Astrocyte of the hippocampus (primary cell): ENCODE data around the gene EFNB1.

Experiments used
- DNase-seq: peaks from one replicate; pipeline ENCODE4 v3.0.0; 2011; ENCODE audit warnings: low read depth, low spot score

EFNB1 gene

GRCh38 chrX:68843992-68844391 is 15.2 kb downstream of the EFNB1 start:
- DNase-seq, result no peak

GRCh38 chrX:68844581-68844980 is 15.8 kb downstream of the EFNB1 start:
- no peak for DNase-seq

- peak; percentile 42 for DNase-seq
Observed at GRCh38 chrX:68846536-68846935, 17.7 kb downstream of the EFNB1 start.

DNA sequence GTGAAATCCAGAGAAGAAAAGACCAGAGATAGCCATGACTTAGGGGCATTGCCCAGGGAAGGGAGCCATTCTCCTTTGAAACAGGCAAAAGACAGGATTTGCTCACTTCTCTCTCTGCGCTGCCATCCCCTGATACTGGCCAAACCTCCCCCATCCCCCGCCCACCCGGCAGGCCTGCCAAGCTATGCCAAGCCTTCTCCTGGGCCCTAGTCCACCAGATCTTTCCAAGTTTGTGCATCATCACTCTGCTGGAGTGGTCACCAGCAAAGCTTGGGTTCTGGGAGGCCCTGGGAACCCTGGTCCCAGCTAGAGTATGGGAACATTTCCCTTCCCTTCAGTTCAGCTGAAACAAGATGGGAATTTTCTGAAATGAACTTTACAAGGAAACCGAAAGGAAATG is 18.4 kb downstream of the EFNB1 start:
- no peak for DNase-seq

DNA sequence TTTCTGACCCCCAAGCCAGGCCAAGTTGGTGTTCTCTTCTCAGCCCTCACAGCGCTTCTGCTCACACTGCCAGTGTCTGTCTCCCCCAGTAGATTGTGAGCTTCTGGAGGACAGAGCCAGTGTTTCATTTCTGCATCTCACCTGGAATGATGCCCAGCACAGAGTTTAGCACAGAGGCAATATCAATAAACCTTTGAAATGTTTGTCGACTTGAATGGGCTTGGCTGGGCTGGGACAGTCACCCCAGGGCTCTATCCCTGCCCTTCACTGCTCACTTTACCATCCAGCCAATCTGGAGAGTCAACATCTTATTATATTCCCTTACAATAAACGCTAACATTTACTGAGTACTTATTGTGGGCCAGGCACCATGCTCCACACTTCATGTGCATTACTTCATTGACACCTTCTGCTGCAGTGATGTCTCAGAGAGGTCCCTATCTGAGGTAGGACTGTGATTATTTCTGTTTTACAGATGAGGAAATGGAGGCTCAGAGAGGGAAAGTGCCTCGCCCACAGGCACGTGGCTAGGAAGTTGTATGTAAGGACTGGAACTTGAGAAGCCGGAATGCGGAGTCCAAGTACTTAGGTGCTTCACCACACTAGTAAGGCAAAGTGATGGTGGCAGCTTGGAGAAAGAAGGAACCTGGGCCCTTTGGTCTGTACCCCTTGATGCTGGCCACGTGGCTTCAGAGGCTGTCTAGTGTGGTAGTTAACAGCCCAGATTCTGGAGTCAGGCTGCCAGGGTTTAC is 19.5 kb downstream of the EFNB1 start:
- no peak for DNase-seq

GRCh38 chrX:68851082-68851481 is 22.3 kb downstream of the EFNB1 start:
- no peak for DNase-seq

GRCh38 chrX:68852046-68852445 is 23.2 kb downstream of the EFNB1 start:
- no peak for DNase-seq

DNA sequence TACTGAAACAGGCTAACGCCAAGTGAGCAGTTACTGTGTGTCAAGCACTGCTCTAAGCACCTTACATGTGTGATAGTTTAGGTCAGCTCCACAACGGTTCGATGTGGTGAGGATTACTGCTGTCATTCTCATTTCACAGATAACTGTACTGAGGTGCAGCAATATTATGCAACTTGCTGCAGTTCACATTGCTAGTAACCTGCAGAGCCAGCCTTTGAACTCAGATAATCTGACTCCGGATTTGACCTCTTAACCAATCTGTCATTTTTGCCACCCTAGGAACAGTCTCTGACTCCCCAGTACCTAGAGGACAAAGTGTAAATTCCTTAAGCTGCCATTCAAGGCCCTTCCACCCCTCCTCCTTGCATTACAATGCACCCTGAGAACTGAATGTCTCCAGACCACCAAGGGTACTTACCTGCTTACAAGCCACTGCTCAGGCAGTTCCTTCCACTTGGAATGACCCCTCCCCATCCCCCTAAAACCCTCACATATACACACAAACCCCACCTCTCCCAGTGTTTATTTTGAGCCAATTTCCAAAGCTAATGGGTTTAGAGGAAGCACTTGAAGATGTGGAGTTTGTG is 24.9 kb downstream of the EFNB1 start:
- no peak for DNase-seq

DNA sequence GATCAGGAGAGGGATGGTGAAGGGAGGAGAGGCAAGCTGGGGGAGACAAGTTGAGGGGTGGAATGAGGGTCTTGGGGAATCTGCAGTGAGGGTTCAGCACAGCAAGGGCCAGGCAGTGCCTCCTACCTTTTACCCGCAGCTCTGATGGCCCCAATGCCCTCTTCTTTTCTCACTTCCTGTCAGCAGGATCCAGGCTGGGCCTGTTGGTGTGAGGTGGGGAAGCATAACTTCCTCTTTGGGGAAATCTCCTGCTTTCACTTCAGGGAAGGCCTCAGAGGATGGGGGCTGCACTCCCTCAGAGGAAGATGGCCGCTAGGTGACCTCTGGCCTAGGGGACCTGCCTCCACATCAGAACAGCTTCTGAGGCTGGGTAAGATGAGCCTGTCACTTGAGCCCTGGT is 36.5 kb downstream of the EFNB1 start:
- DNase-seq, result no peak

DNA sequence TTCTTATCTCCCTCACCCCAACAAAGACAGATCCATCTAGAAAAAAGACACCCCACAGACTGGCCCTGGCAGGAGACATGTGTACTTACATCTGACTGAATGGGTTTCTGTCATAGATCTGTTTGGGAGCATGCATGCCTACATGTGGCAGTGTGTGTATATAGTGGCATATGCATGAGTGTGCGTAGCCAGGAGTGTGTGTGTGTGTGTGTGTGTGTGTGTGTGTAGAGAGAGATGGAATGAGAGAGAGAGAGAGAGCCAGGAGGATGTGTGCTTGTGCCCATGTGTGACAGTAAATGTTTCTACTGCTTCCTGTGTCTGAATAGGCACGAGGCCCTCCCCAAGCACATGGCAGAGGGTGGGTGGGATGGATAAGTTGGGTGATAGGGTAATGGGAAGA is 37.1 kb downstream of the EFNB1 start:
- DNase-seq, result no peak

DNA sequence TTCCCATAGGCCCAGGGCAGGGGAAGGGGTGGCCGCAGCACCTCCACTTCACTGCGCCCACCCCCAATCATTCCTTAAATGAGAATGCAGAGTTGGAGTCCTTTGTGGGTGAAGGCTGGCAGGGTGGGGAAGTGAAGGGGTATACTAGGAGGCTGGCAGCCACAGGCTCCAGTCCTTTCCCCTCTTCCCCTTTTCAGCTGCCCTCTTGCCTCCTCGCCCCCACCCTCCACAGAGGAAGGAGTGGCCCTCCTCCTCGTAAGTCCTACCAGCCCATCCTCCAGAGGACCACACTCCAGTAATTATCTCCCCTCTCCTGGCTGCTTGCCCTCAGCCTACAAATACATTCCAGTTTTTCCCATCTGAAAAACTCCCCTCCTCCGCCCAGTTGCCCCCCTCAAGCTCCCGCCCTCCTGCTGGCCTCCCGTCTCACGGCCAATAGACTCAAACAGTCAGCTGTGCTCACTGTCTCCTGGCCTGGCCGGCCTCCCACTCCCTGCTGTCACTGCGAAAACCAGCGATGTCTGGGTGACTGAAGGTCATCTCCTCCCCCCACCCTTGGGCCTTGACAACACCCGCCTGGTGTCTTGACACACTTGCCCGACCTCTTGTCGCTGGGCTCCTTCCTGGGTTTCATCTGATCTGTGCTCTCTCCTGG is 38.8 kb downstream of the EFNB1 start:
- DNase-seq, result peak; percentile 29

GRCh38 chrX:68868316-68868715 is 39.5 kb downstream of the EFNB1 start:
- DNase-seq, result peak; percentile 63

GRCh38 chrX:68868902-68869800 is 40.3 kb downstream of the EFNB1 start:
- no peak for DNase-seq

- no peak for DNase-seq
Observed at GRCh38 chrX:68870357-68870756, 41.5 kb downstream of the EFNB1 start.

GRCh38 chrX:68872171-68872570 is 43.4 kb downstream of the EFNB1 start:
- peak; percentile 16 for DNase-seq

GRCh38 chrX:68874076-68874475 is 45.3 kb downstream of the EFNB1 start:
- no peak for DNase-seq

GRCh38 chrX:68876731-68877130 is 47.9 kb downstream of the EFNB1 start:
- no peak for DNase-seq

DNA sequence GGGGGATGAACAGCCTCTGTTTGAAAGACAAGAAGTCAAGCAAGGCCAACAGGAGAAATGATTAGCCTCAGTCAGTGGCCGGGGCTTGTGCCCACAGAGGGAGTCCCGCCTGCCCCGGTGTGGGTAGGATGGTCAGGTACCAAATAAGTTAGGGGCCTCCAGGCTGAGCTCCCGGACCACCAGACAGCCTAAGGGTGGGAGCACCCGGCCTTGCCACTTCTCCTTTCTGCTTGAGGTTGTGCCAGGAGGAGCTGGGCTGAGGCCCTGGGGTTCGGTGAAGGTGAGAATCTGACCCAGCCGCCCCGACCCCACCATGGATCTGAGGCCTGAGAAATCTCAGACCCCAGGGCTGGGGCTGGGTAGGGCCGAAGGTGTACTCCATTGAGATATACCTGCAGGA is 48.8 kb downstream of the EFNB1 start:
- no peak for DNase-seq

DNA sequence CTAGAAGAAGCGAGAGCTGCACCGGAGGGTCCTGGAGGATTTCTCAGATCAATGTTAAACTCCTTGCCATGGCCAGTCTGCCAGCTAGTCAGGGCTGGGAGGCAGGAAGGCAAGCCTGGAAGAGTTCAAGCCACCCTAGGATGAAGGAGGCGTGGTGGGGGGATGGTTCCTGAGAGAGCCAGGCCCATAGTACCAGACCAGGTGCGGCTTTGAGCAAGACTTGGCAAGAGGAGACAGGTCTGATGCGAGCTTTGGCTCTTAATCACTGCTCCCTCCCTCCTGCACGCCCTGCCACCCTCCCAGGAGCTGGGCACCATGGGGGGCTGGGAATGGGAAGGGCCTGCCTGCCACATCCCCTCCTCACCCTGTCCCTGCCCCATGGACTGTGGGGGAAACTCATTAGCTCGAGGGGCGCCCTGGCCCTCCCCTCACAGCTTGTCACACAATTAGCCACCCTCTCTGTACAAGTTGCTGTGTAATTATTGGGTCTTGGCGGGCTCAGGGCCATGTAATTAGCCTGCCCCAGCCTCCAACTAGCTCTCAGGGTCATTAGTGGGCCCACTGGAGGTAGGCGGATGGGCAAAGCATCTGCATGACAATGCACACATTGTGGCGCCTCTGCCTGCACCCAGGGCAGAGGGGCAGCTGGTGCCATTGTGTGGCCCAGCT is 50.3 kb downstream of the EFNB1 start:
- no peak for DNase-seq

- DNase-seq, result peak; percentile 28
Observed at GRCh38 chrX:68880846-68881552, 52.2 kb downstream of the EFNB1 start.

- no peak for DNase-seq
Observed at GRCh38 chrX:68881911-68882310, 53.1 kb downstream of the EFNB1 start.
